ENCODE data around the gene GCGR. TPM values are rescaled to one million over a fixed set of nuclear protein-coding genes. Genes with fewer than 3 reads are reported as not detected.
A peak's percentile ranks its signal among the peaks of the same experiment; 100 is the strongest.

Gene GCGR
- total RNA-seq, 4 donors from 2014 or later = 0.47 TPM; not detected in 3

- H3K36me3 ChIP-seq = no peaks in the 10 kb centered on the region
- TF ChIP-seq POLR2A (IDR thresholded peaks at IDR 0.05) = no peak
- peaks cover 0 to 19% (median 11%) of the 10 kb centered on the region in 3 donors for H3K4me1 ChIP-seq
- peaks cover 72% of the 10 kb centered on the region for H3K27me3 ChIP-seq
- H3K9me3 ChIP-seq = no peaks in the 10 kb centered on the region
- WGBS, 2 donors (ENCODE audit: low coverage in 1 of 2) = 76 to 88% methylated on average over 3 to 9 of the region's 9 CpGs
- H3K4me3 ChIP-seq = no peak overlapping the region
- no peak overlapping the region for H3K27ac ChIP-seq
- no peak for ATAC-seq
Observed at GRCh38 chr17:81801327-81801726, 2.6 kb upstream of the GCGR start.

- H3K36me3 ChIP-seq = no peaks in the 10 kb centered on the region
- no peak overlapping the region for H3K27ac ChIP-seq
- H3K27me3 ChIP-seq = peaks cover 81% of the 10 kb centered on the region
- no peak for ATAC-seq
- H3K4me1 ChIP-seq = peaks cover 0 to 19% (median 11%) of the 10 kb centered on the region in 3 donors
- H3K4me3 ChIP-seq = no peak overlapping the region
- TF ChIP-seq CTCF (IDR thresholded peaks at IDR 0.05) (no peak), POLR2AphosphoS5 (IDR thresholded peaks at IDR 0.05) (no peak), EP300 (IDR thresholded peaks at IDR 0.05) (no peak), POLR2A (IDR thresholded peaks at IDR 0.05) (no peak)
- H3K9me3 ChIP-seq = no peaks in the 10 kb centered on the region
- 76% methylated on average over 7 of the region's 9 CpGs; no CpG with 5 or more reads in 1 of the 2 donors for WGBS, 2 donors (ENCODE audit: low coverage in 1 of 2)
Observed at GRCh38 chr17:81802048-81802758, 1.7 kb upstream of the GCGR start.

GRCh38 chr17:81802856-81803643 is 900 bp upstream of the GCGR start:
- no peak overlapping the region for H3K27ac ChIP-seq
- H3K27me3 ChIP-seq = peaks cover 90% of the 10 kb centered on the region
- no peak for TF ChIP-seq EP300 (IDR thresholded peaks at IDR 0.05)
- TF ChIP-seq POLR2AphosphoS5 (IDR thresholded peaks at IDR 0.05) = no peak
- no peak for TF ChIP-seq POLR2A (IDR thresholded peaks at IDR 0.05)
- TF ChIP-seq CTCF (IDR thresholded peaks at IDR 0.05) = no peak
- H3K36me3 ChIP-seq = no peaks in the 10 kb centered on the region
- H3K4me3 ChIP-seq = no peak overlapping the region
- WGBS, 2 donors (ENCODE audit: low coverage in 1 of 2) = 21 to 31% methylated on average over 10 to 13 of the region's 26 CpGs
- no peak for ATAC-seq
- H3K9me3 ChIP-seq = no peaks in the 10 kb centered on the region
- peaks cover 0 to 19% (median 11%) of the 10 kb centered on the region in 3 donors for H3K4me1 ChIP-seq

- peaks cover 0 to 19% (median 11%) of the 10 kb centered on the region in 3 donors for H3K4me1 ChIP-seq
- peaks cover 97% of the 10 kb centered on the region for H3K27me3 ChIP-seq
- H3K27ac ChIP-seq = no peak overlapping the region
- TF ChIP-seq POLR2AphosphoS5 (IDR thresholded peaks at IDR 0.05) (no peak), POLR2A (IDR thresholded peaks at IDR 0.05) (no peak), EP300 (IDR thresholded peaks at IDR 0.05) (no peak), CTCF (IDR thresholded peaks at IDR 0.05) (no peak)
- H3K36me3 ChIP-seq = no peaks in the 10 kb centered on the region
- WGBS, 2 donors (ENCODE audit: low coverage in 1 of 2) = no CpG with 5 or more reads among the region's 65 CpGs
- H3K4me3 ChIP-seq = peak overlapping the region in 1 of 2 donors; percentile 34
- H3K9me3 ChIP-seq = no peaks in the 10 kb centered on the region
- no peak for ATAC-seq
Observed at GRCh38 chr17:81804559-81805399, 829 bp downstream of the GCGR start.
